GM21447 (cell line): ENCODE measurements around the gene MLLT3.
"Not testable (repeated sequence)": the region's sequence is repeated elsewhere in the genome, so short reads cannot be mapped to it uniquely, and the experiment has no call there.

Experiments used
- ATAC-seq: cut with Tn5 transposase; IDR thresholded peaks from one replicate; pipeline ENCODE4 v1.9.1; 2021; ENCODE audit not compliant: unreplicated experiment

Gene MLLT3

GRCh38 chr9:20599195-20599594, 23.1 kb downstream of the MLLT3 start:
- no peak for ATAC-seq

- no peak for ATAC-seq
These were observed 23.9 kb downstream of the MLLT3 start for GRCh38 chr9:20598367-20598766.

- no peak for ATAC-seq
These were observed 24.4 kb downstream of the MLLT3 start for GRCh38 chr9:20597862-20598261.

- no peak for ATAC-seq
These were observed 27.7 kb downstream of the MLLT3 start for GRCh38 chr9:20594608-20595007.

GRCh38 chr9:20593537-20593936, 28.8 kb downstream of the MLLT3 start:
- no peak for ATAC-seq

- no peak for ATAC-seq
These were observed 29.2 kb downstream of the MLLT3 start for GRCh38 chr9:20593105-20593504.

- ATAC-seq: no peak
These were observed 29.6 kb downstream of the MLLT3 start for GRCh38 chr9:20592673-20593072.

- no peak for ATAC-seq
These were observed 31.1 kb downstream of the MLLT3 start for GRCh38 chr9:20591223-20591622.

GRCh38 chr9:20584968-20585643, 37.2 kb downstream of the MLLT3 start:
- no peak for ATAC-seq

- ATAC-seq: not testable (repeated sequence)
These were observed 39.2 kb downstream of the MLLT3 start for GRCh38 chr9:20583088-20583487.

- ATAC-seq: no peak
These were observed 40.1 kb downstream of the MLLT3 start for GRCh38 chr9:20582150-20582549.

- no peak for ATAC-seq
These were observed 41.6 kb downstream of the MLLT3 start for GRCh38 chr9:20580673-20581072.

- ATAC-seq: no peak
These were observed 42.6 kb downstream of the MLLT3 start for GRCh38 chr9:20579524-20580314.

GRCh38 chr9:20573023-20573422, 49.3 kb downstream of the MLLT3 start:
- ATAC-seq: no peak

GRCh38 chr9:20570756-20571155, 51.5 kb downstream of the MLLT3 start:
- peak; percentile 74 for ATAC-seq

GRCh38 chr9:20570087-20570486, 52.2 kb downstream of the MLLT3 start:
- no peak for ATAC-seq

- no peak for ATAC-seq
These were observed 52.8 kb downstream of the MLLT3 start for GRCh38 chr9:20569525-20569924.

GRCh38 chr9:20568400-20568799, 53.9 kb downstream of the MLLT3 start:
- no peak for ATAC-seq

GRCh38 chr9:20566401-20566800, 55.9 kb downstream of the MLLT3 start:
- ATAC-seq: no peak

- no peak for ATAC-seq
These were observed 57.6 kb downstream of the MLLT3 start for GRCh38 chr9:20564650-20565049.

- ATAC-seq: no peak
These were observed 58.4 kb downstream of the MLLT3 start for GRCh38 chr9:20563917-20564316.

GRCh38 chr9:20562051-20562450, 60.2 kb downstream of the MLLT3 start:
- ATAC-seq: no peak

- ATAC-seq: no peak
These were observed 60.8 kb downstream of the MLLT3 start for GRCh38 chr9:20561531-20561930.
